Skin epidermis (tissue), 12 donors: ENCODE measurements around the gene EFNA4.
A peak's percentile ranks its signal among the peaks of the same experiment; 100 is the strongest.

Experiments
- H3K27ac ChIP-seq, 21 experiments: fragments of 200-600 bp; sonication (generic) in 11 of 21; one replicate each; pipeline ENCODE4 v1.5.0; 2020; ENCODE audit warnings: mild to moderate bottlenecking in 3 of 21, inconsistent platforms in 2 of 21, moderate library complexity in 2 of 21
- H3K4me3 ChIP-seq, 7 experiments: fragments of 200-600 bp; sonication (generic) in 2 of 7; one replicate each; pipeline ENCODE4 v1.5.0; 2020; ENCODE audit warnings: inconsistent platforms in 2 of 7, mild to moderate bottlenecking in 2 of 7, moderate library complexity in 1 of 7

Gene EFNA4

GRCh38 chr1:155068599-155068998, 5.1 kb downstream of the EFNA4 start:
- H3K27ac ChIP-seq: no peak overlapping the region

DNA sequence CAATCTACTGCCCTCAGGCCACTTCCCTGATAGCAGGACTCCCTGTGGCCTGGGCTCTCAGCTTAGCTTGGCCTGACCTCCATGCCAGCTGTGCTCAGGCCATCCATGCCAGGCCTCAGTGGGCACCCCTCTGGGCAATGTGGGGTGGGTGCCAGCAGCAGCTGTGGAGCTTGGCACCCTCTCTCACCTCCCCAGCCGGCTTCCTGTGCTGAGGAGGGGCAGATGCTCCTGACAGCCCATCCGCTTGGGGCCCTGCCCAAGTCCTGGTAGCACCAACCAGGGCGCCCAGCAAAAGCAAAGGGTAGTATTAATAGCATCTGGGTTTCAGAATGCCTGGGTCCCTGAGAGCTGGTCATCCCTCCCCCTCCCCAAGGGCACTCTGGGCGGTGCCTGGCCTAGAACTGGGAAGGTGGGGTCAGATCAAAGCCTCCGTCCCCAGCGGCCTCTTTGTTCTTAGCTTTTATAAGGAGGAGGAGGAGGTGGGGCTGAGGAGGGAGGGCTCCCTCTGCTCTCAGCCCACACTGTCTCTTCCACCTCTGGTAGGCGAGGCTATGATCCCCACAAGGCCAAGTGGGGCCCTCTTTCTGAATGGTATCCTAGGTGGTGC, 6.1 kb downstream of the EFNA4 start:
- Histone ChIP-seq H3K27ac (peak overlapping the region in 8 of 21 experiments; percentile 33 to 83 (median 76)), H3K4me3 (no peak overlapping the region)

More at GRCh38 chr1:155068599-155068998, 5.1 kb downstream of the EFNA4 start:
- no peak overlapping the region for H3K4me3 ChIP-seq

- peak overlapping the region in 3 of 7 experiments; percentile 26 to 37 (median 27) for H3K4me3 ChIP-seq
- H3K27ac ChIP-seq: peak overlapping the region in 15 of 21 experiments; percentile 37 to 83 (median 75)
Observed at GRCh38 chr1:155070158-155070621, 6.7 kb downstream of the EFNA4 start.

- H3K27ac ChIP-seq: peak overlapping the region in 19 of 21 experiments; percentile 24 to 83 (median 74)
- H3K4me3 ChIP-seq: peak overlapping the region; percentile 20 to 37 (median 27)
Observed at GRCh38 chr1:155070721-155071569, 7.4 kb downstream of the EFNA4 start.

- Histone ChIP-seq H3K27ac (peak overlapping the region in 16 of 21 experiments; percentile 32 to 83 (median 76)), H3K4me3 (peak overlapping the region in 1 of 7 experiments; percentile 37)
Observed at GRCh38 chr1:155071701-155072100, 8.2 kb downstream of the EFNA4 start.

GRCh38 chr1:155072531-155073289, 9.2 kb downstream of the EFNA4 start:
- Histone ChIP-seq H3K4me3 (no peak overlapping the region), H3K27ac (peak overlapping the region in 13 of 21 experiments; percentile 8 to 82 (median 63))

DNA sequence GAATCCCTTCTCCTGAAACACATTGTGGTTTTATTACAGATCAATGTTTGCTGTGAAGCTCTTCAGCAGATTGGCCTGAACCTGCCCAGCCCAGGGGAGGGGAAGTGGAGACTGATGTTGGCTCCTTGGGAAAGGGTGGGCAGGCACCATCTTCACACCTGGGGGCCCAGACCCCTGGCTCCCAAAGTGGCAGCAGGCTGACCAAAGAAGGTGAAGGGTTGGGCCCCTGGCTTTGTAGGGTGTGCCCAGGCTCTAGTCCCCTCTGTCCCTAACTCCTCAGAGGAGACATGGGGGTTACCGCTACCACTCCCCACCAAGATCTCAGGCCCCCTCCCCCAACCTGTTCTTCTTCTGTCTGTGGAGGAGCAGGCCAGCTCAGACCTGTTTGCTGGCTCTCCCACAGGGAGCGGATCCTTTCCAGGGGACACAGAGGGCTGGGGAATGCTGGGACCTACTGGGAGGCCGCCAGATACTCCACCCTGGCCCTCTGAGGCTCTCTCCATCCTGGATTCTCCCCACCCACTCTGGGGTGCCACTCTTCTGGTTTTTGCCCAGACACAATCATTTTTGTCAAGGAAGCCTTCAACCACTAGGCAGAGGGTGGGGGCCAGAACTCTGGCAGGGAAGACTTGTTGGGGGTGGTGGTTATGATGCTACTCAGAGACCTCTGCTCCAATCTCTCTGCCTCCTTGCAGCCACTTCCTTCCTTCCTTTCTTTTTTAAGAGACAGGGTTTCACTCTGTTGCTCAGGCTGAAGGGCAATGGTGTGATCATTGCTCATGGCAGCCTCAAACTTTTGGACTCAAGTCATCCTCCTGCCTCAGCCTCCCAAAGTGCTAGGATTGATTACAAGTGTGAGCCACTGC, 10.1 kb downstream of the EFNA4 start:
- no peak overlapping the region for H3K4me3 ChIP-seq
- H3K27ac ChIP-seq: peak overlapping the region in 13 of 21 experiments; percentile 11 to 82 (median 63)

GRCh38 chr1:155075535-155075934, 12.0 kb downstream of the EFNA4 start:
- Histone ChIP-seq H3K4me3 (no peak overlapping the region), H3K27ac (peak overlapping the region in 4 of 21 experiments; percentile 14 to 80 (median 36))

GRCh38 chr1:155076371-155076770, 12.8 kb downstream of the EFNA4 start:
- H3K4me3 ChIP-seq: no peak overlapping the region
- peak overlapping the region in 2 of 21 experiments; percentile 20 to 90 for H3K27ac ChIP-seq

GRCh38 chr1:155077346-155077745, 13.8 kb downstream of the EFNA4 start:
- Histone ChIP-seq H3K27ac (peak overlapping the region in 5 of 21 experiments; percentile 6 to 90 (median 86)), H3K4me3 (no peak overlapping the region)

GRCh38 chr1:155077758-155078445, 14.4 kb downstream of the EFNA4 start:
- peak overlapping the region in 2 of 7 experiments; percentile 51 to 62 for H3K4me3 ChIP-seq
- H3K27ac ChIP-seq: peak overlapping the region in 15 of 21 experiments; percentile 18 to 90 (median 72)

GRCh38 chr1:155078469-155079209, 15.1 kb downstream of the EFNA4 start, which contains the start of gene EFNA3:
EFNA3 (plus strand) TSS chr1:155078837; CDS start chr1:155078942, 105 bp downstream.
- Histone ChIP-seq H3K4me3 (peak within 1 kb of the TSS; percentile 40 to 62 (median 51)), H3K27ac (peak within 1 kb of the TSS in 20 of 21 experiments; percentile 42 to 90 (median 78))

- H3K27ac ChIP-seq: peak overlapping the region in 20 of 21 experiments; percentile 20 to 90 (median 78)
- peak overlapping the region; percentile 40 to 62 (median 51) for H3K4me3 ChIP-seq
Observed at GRCh38 chr1:155079210-155079486, 15.6 kb downstream of the EFNA4 start.

DNA sequence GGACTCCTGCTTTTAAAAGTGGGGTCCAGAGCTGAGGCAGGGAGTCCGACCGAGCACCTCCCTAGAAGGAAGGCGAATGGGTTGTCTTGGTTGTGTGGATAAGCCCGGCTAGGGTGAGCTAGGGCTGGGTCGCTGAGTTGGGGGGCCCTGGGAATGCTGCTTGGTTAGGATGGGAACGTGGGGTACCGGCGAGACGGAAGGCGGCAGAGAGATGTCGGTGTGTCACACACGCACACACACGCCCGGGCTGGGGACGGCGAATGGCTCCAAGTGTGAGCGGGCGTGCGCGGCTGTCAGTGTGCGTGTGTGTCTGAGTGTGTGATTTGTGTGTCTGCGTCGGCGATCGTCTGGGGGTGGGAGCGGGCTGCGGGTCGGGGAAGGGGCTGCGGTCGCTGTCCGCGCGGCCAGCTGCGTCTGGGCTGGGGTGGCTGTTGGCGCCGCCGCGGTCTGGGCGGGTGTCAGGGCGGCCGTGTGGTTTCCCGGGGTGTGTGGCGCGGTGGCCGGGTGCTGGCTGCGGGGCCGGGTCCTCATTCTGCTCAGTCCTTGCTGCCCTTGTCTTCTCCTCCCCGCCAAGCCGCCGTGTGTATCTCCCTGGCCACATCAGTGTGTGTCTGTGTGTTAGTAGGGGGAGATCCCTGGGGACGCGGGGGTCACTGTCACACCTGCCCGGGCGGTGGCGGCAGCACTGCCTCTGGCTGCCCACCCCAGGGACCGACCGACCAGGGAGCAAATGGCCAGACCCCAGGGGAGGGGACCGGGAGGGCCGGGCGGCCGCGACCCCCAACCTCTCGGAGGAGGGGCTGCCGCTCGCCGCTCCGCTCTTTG, 16.2 kb downstream of the EFNA4 start:
- H3K27ac ChIP-seq: peak overlapping the region in 19 of 21 experiments; percentile 53 to 90 (median 79)
- H3K4me3 ChIP-seq: peak overlapping the region; percentile 40 to 62 (median 51)

DNA sequence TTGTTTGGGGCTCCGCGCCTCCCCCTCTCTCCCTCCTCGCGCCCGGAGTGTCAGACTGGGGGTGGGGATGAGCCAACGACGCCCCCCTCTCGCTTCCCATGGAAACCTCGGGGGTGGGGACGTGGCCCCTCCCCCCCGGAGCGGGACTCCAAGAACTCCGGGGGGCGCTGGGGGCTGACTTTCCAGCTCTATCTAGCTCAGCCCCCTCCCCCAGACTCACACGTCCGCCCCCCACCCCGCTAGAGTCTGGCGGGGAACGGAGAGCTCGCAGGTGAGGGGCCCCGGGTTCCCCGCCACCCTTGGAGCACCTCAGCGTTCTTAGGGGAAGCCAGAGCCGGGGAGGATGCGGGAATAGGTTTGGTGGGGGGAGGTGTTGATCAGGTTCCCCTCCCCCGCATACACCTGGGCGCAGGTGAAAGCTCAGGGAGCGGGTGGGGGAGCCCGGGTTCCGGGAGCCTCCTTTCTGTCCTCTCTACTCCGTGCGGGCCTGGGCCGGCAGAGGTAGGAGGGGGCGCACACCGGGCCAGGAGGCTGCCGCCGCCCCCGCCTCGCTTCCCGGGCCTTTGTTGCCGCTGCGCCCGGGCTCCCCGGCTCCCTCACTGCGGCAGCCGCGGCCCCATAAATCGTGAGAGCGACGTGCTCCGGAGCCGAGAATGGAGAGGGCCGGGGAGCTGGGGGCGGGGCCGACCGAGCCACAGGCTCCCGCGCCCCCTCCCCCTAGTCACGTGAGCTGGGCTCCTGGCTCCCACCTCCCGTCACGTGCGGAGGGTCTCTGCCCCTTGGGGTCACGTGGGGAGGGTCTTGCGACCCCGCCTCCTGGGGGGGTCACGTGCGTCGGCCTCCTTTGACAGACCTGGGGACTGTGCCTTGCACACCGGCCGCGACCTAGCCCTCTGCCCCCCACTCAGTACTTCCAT, 17.0 kb downstream of the EFNA4 start:
- peak overlapping the region; percentile 40 to 62 (median 51) for H3K4me3 ChIP-seq

More for the DNA sequence above, 17.0 kb downstream of the EFNA4 start:
- peak overlapping the region in 19 of 21 experiments; percentile 36 to 90 (median 77) for H3K27ac ChIP-seq
